ENCODE data around the gene ANKFY1.

DNA sequence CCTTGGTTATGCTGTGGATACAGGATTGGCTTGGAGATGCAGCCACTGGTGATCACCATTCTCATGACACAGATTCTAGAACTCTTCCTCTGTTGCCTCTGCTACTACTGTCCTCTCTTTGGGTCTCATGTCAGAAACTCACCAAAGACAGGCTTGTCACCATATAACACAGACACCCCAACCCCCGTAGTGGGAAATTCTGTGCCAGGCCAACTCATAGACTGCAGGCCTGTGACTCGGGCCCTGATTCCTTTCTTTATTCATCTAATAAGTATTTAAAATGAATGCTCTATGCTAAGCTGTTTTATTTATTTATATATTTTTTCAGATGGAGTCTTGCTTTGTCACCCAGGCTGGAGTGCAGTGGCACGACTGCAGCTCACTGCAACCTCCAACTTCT, 111.3 kb downstream of the ANKFY1 start:
- TF ChIP-seq BACH2 (CRISPR knock-in tag; IDR thresholded peaks at IDR 0.05; ENCODE audit: borderline replicate concordance) (no peak), ZC3H10 (CRISPR knock-in tag; IDR thresholded peaks at IDR 0.05) (no peak), RARB (CRISPR knock-in tag; IDR thresholded peaks at IDR 0.05) (no peak), PATZ1 (CRISPR knock-in tag; IDR thresholded peaks at IDR 0.05; ENCODE audit: borderline replicate concordance) (no peak), SNAI2 (CRISPR knock-in tag; IDR thresholded peaks at IDR 0.05) (no peak), ISL1 (CRISPR knock-in tag; IDR thresholded peaks at IDR 0.05) (no peak), ZNF565 (CRISPR knock-in tag; conservative IDR thresholded peaks at IDR 0.05; ENCODE audit: low read depth) (no peak), OSR1 (CRISPR knock-in tag; IDR thresholded peaks at IDR 0.05) (no peak), TOX (CRISPR knock-in tag; IDR thresholded peaks at IDR 0.05; ENCODE audit: borderline replicate concordance) (no peak)

Data from SK-N-SH treated with all-trans-retinoic acid at 6 μM for 48 hours (cell line).